ENCODE data around the gene FIS1.
A peak's percentile ranks its signal among the peaks of the same experiment; 100 is the strongest.

Gene FIS1

GRCh38 chr7:101235050-101235449 lies 9.8 kb downstream of the FIS1 start:
- Histone ChIP-seq H3K36me3 (ENCODE audit: insufficient read depth) (no peaks in the 10 kb centered on the region), H2AFZ (ENCODE audit: low read depth) (no peak overlapping the region), H3K79me2 (ENCODE audit: insufficient read depth, low read depth) (no peaks in the 10 kb centered on the region), H3K27me3 (ENCODE audit: insufficient read depth, low read depth) (no peaks in the 10 kb centered on the region), H3K4me1 (ENCODE audit: low read depth, poor library complexity, severe bottlenecking) (no peaks in the 10 kb centered on the region), H4K20me1 (ENCODE audit: insufficient read depth) (no peaks in the 10 kb centered on the region), H3K9ac (no peak overlapping the region), H3K27ac (no peak overlapping the region), H3K4me3 (IDR thresholded peaks at IDR 0.05; ENCODE audit: insufficient read depth, low read depth, low read length) (no peak overlapping the region), H3K4me2 (no peak overlapping the region)
- peak; percentile 31; the same call in 1 of the 2 replicates for TF ChIP-seq CTCF (conservative IDR thresholded peaks at IDR 0.05; ENCODE audit: low read depth, low read length)

- H3K79me2 ChIP-seq (ENCODE audit: insufficient read depth, low read depth), result no peaks in the 10 kb centered on the region
- no peak for TF ChIP-seq CTCF (conservative IDR thresholded peaks at IDR 0.05; ENCODE audit: low read depth, low read length)
- no peak overlapping the region for H3K27ac ChIP-seq
- H4K20me1 ChIP-seq (ENCODE audit: insufficient read depth), result no peaks in the 10 kb centered on the region
- H3K4me3 ChIP-seq (IDR thresholded peaks at IDR 0.05; ENCODE audit: insufficient read depth, low read depth, low read length), result no peak overlapping the region
- H3K4me1 ChIP-seq (ENCODE audit: low read depth, poor library complexity, severe bottlenecking), result no peaks in the 10 kb centered on the region
- no peak overlapping the region for H3K4me2 ChIP-seq
- H3K36me3 ChIP-seq (ENCODE audit: insufficient read depth), result no peaks in the 10 kb centered on the region
- H3K9ac ChIP-seq, result no peak overlapping the region
- H2AFZ ChIP-seq (ENCODE audit: low read depth), result no peak overlapping the region
- no peaks in the 10 kb centered on the region for H3K27me3 ChIP-seq (ENCODE audit: insufficient read depth, low read depth)
Observed at GRCh38 chr7:101234636-101235035, 10.2 kb downstream of the FIS1 start.

- Histone ChIP-seq H3K79me2 (ENCODE audit: insufficient read depth, low read depth) (no peaks in the 10 kb centered on the region), H3K4me2 (no peak overlapping the region), H3K9ac (no peak overlapping the region), H2AFZ (ENCODE audit: low read depth) (no peak overlapping the region), H3K36me3 (ENCODE audit: insufficient read depth) (no peaks in the 10 kb centered on the region), H3K4me1 (ENCODE audit: low read depth, poor library complexity, severe bottlenecking) (no peaks in the 10 kb centered on the region), H3K27ac (no peak overlapping the region), H3K27me3 (ENCODE audit: insufficient read depth, low read depth) (no peaks in the 10 kb centered on the region), H4K20me1 (ENCODE audit: insufficient read depth) (no peaks in the 10 kb centered on the region), H3K4me3 (IDR thresholded peaks at IDR 0.05; ENCODE audit: insufficient read depth, low read depth, low read length) (no peak overlapping the region)
- no peak for TF ChIP-seq CTCF (conservative IDR thresholded peaks at IDR 0.05; ENCODE audit: low read depth, low read length)
Observed at GRCh38 chr7:101233907-101234547, 10.9 kb downstream of the FIS1 start.

GRCh38 chr7:101232141-101232850 lies 12.6 kb downstream of the FIS1 start:
- no peaks in the 10 kb centered on the region for H3K27me3 ChIP-seq (ENCODE audit: insufficient read depth, low read depth)
- H2AFZ ChIP-seq (ENCODE audit: low read depth), result no peak overlapping the region
- no peak overlapping the region for H3K4me2 ChIP-seq
- H3K9ac ChIP-seq, result no peak overlapping the region
- H3K27ac ChIP-seq, result no peak overlapping the region
- no peaks in the 10 kb centered on the region for H3K79me2 ChIP-seq (ENCODE audit: insufficient read depth, low read depth)
- H3K4me1 ChIP-seq (ENCODE audit: low read depth, poor library complexity, severe bottlenecking), result no peaks in the 10 kb centered on the region
- no peaks in the 10 kb centered on the region for H3K36me3 ChIP-seq (ENCODE audit: insufficient read depth)
- H4K20me1 ChIP-seq (ENCODE audit: insufficient read depth), result no peaks in the 10 kb centered on the region
- no peak overlapping the region for H3K4me3 ChIP-seq (IDR thresholded peaks at IDR 0.05; ENCODE audit: insufficient read depth, low read depth, low read length)
- TF ChIP-seq CTCF (conservative IDR thresholded peaks at IDR 0.05; ENCODE audit: low read depth, low read length), result no peak
